ENCODE data around the gene KIAA0825.

KIAA0825 gene

GRCh38 chr5:94517490-94518488 lies 100.6 kb downstream of the KIAA0825 start:
- DNase-seq (ENCODE audit: low read depth in 2 of 3, low spot score in 2 of 3): no peak

GRCh38 chr5:94516148-94516547 lies 102.3 kb downstream of the KIAA0825 start:
- DNase-seq (ENCODE audit: low read depth in 2 of 3, low spot score in 2 of 3): no peak

- DNase-seq (ENCODE audit: low read depth in 2 of 3, low spot score in 2 of 3): no peak
Measured at GRCh38 chr5:94508461-94509148, 109.8 kb downstream of the KIAA0825 start.

GRCh38 chr5:94505327-94506068 lies 112.9 kb downstream of the KIAA0825 start:
- no peak for DNase-seq (ENCODE audit: low read depth in 2 of 3, low spot score in 2 of 3)

GRCh38 chr5:94503677-94504076 lies 114.7 kb downstream of the KIAA0825 start:
- DNase-seq (ENCODE audit: low read depth in 2 of 3, low spot score in 2 of 3): no peak

- DNase-seq (ENCODE audit: low read depth in 2 of 3, low spot score in 2 of 3): no peak
Measured at GRCh38 chr5:94501365-94501764, 117.0 kb downstream of the KIAA0825 start.

- DNase-seq (ENCODE audit: low read depth in 2 of 3, low spot score in 2 of 3): no peak
Measured at GRCh38 chr5:94499806-94500205, 118.6 kb downstream of the KIAA0825 start.

GRCh38 chr5:94498199-94498598 lies 120.2 kb downstream of the KIAA0825 start:
- DNase-seq (ENCODE audit: low read depth in 2 of 3, low spot score in 2 of 3): no peak

- no peak for DNase-seq (ENCODE audit: low read depth in 2 of 3, low spot score in 2 of 3)
Measured at GRCh38 chr5:94485067-94485466, 133.3 kb downstream of the KIAA0825 start.

- no peak for DNase-seq (ENCODE audit: low read depth in 2 of 3, low spot score in 2 of 3)
Measured at GRCh38 chr5:94481059-94481458, 137.3 kb downstream of the KIAA0825 start.

- DNase-seq (ENCODE audit: low read depth in 2 of 3, low spot score in 2 of 3): no peak
Measured at GRCh38 chr5:94480486-94480885, 137.9 kb downstream of the KIAA0825 start.

- no peak for DNase-seq (ENCODE audit: low read depth in 2 of 3, low spot score in 2 of 3)
Measured at GRCh38 chr5:94473936-94474335, 144.5 kb downstream of the KIAA0825 start.

- DNase-seq (ENCODE audit: low read depth in 2 of 3, low spot score in 2 of 3): no peak
Measured at GRCh38 chr5:94471521-94471920, 146.9 kb downstream of the KIAA0825 start.

GRCh38 chr5:94470802-94471201 lies 147.6 kb downstream of the KIAA0825 start:
- no peak for DNase-seq (ENCODE audit: low read depth in 2 of 3, low spot score in 2 of 3)

GRCh38 chr5:94469894-94470329 lies 148.5 kb downstream of the KIAA0825 start:
- DNase-seq (ENCODE audit: low read depth in 2 of 3, low spot score in 2 of 3): no peak

- no peak for DNase-seq (ENCODE audit: low read depth in 2 of 3, low spot score in 2 of 3)
Measured at GRCh38 chr5:94467954-94468930, 150.2 kb downstream of the KIAA0825 start.

GRCh38 chr5:94467346-94467953 lies 151.0 kb downstream of the KIAA0825 start:
- no peak for DNase-seq (ENCODE audit: low read depth in 2 of 3, low spot score in 2 of 3)

- no peak for DNase-seq (ENCODE audit: low read depth in 2 of 3, low spot score in 2 of 3)
Measured at GRCh38 chr5:94463739-94464138, 154.7 kb downstream of the KIAA0825 start.

GRCh38 chr5:94461131-94461530 lies 157.3 kb downstream of the KIAA0825 start:
- DNase-seq (ENCODE audit: low read depth in 2 of 3, low spot score in 2 of 3): no peak

GRCh38 chr5:94459915-94460314 lies 158.5 kb downstream of the KIAA0825 start:
- no peak for DNase-seq (ENCODE audit: low read depth in 2 of 3, low spot score in 2 of 3)
